SU-DHL-6 (cell line): ENCODE data around the gene ABR.

Source experiments
- H2AFZ ChIP-seq: fragments of 200-600 bp; sonication (generic); 2 replicates; pipeline ENCODE4 v1.6.1; 2014; ENCODE audit warnings: low read depth, mild to moderate bottlenecking, moderate library complexity, mixed read lengths, antibody characterized with exemption, low read length; ENCODE audit not compliant: severe bottlenecking
- H3F3A ChIP-seq: fragments of 200-600 bp; shearing (Covaris generic); 2 replicates; pipeline ENCODE4 v1.6.0; 2016; ENCODE audit warnings: antibody characterized with exemption, mild to moderate bottlenecking; ENCODE audit not compliant: insufficient read depth
- H3K27ac ChIP-seq: fragments of 200-600 bp; sonication (generic); 2 replicates; pipeline ENCODE4 v1.5.1; 2016; ENCODE audit warnings: low read depth, mild to moderate bottlenecking, low read length, moderate library complexity, mixed read lengths
- H3K27me3 ChIP-seq: fragments of 200-600 bp; sonication (generic), shearing (Covaris generic); 2 replicates; pipeline ENCODE4 v1.6.0; 2014; ENCODE audit warnings: mild to moderate bottlenecking, low read length
- H3K36me3 ChIP-seq: fragments of 200-600 bp; sonication (generic); 2 replicates; pipeline ENCODE4 v1.6.1; 2014; ENCODE audit warnings: mild to moderate bottlenecking, low read length, mixed read lengths
- H3K4me2 ChIP-seq: fragments of 300-600, 200-600 bp; shearing (Covaris generic), sonication (generic); 2 replicates; pipeline ENCODE4 v1.6.0; 2014; ENCODE audit warnings: low read length, low read depth, mild to moderate bottlenecking; ENCODE audit not compliant: poor library complexity, severe bottlenecking
- H3K4me3 ChIP-seq: fragments of 200-600 bp; sonication (generic); 2 replicates; pipeline ENCODE4 v1.5.1; 2014; ENCODE audit warnings: antibody characterized with exemption, low read length, mild to moderate bottlenecking, mixed read lengths; ENCODE audit not compliant: insufficient read depth, poor library complexity, severe bottlenecking
- H3K79me2 ChIP-seq: fragments of 200-600 bp; sonication (generic); 2 replicates; pipeline ENCODE4 v1.6.1; 2014; ENCODE audit warnings: mild to moderate bottlenecking, low read length, moderate library complexity; ENCODE audit not compliant: insufficient read depth
- H3K9ac ChIP-seq: fragments of 200-600 bp; sonication (generic); 2 replicates; pipeline ENCODE4 v1.7.0; 2014; ENCODE audit warnings: mild to moderate bottlenecking, low read length
- H3K9me2 ChIP-seq: fragments of 200-600 bp; sonication (generic); replicated peaks from 2 replicates; pipeline ENCODE4 v1.6.1; 2014; ENCODE audit warnings: low read length; ENCODE audit not compliant: insufficient read depth
- H3K9me3 ChIP-seq: fragments of 200-600 bp; sonication (generic); 2 replicates; pipeline ENCODE4 v1.6.1; 2014; ENCODE audit warnings: low read length, mixed read lengths; ENCODE audit not compliant: insufficient read depth
- H4K20me1 ChIP-seq: fragments of 200-600 bp; sonication (generic); 2 replicates; pipeline ENCODE4 v1.6.1; 2014; ENCODE audit warnings: low read depth, mild to moderate bottlenecking, antibody characterized with exemption, low read length, moderate library complexity, mixed read lengths
- CTCF ChIP-seq: fragments of 200-600 bp; sonication (generic); IDR thresholded peaks from one replicate; pipeline ENCODE4 v1.5.1; 2017; ENCODE audit warnings: antibody characterized with exemption, mild to moderate bottlenecking, low read length, moderate library complexity; ENCODE audit not compliant: insufficient read depth, poor library complexity, severe bottlenecking
- EZH2phosphoT487 ChIP-seq: fragments of 200-600 bp; sonication (generic), shearing (Covaris generic); conservative IDR thresholded peaks from 2 replicates; pipeline ENCODE4 v1.6.1; 2018; ENCODE audit warnings: mild to moderate bottlenecking, antibody characterized with exemption, low read length, moderate library complexity, mixed read lengths

The ABR gene

GRCh38 chr17:1158879-1159278 lies 20.9 kb downstream of the ABR start:
- H3K9ac ChIP-seq: no peak overlapping the region
- H2AFZ ChIP-seq: no peak overlapping the region
- TF ChIP-seq CTCF (no peak), EZH2phosphoT487 (no peak)
- H3K27me3 ChIP-seq: no peaks in the 10 kb centered on the region
- H3K79me2 ChIP-seq: peaks cover 59% of the 10 kb centered on the region
- H3F3A ChIP-seq: no peaks in the 10 kb centered on the region
- H4K20me1 ChIP-seq: peaks cover 7% of the 10 kb centered on the region; the same call in 1 of the 2 replicates
- no peaks in the 10 kb centered on the region for H3K9me2 ChIP-seq
- no peaks in the 10 kb centered on the region for H3K9me3 ChIP-seq
- H3K27ac ChIP-seq: no peak overlapping the region
- no peak overlapping the region for H3K4me2 ChIP-seq
- no peaks in the 10 kb centered on the region for H3K36me3 ChIP-seq
- no peak overlapping the region for H3K4me3 ChIP-seq

- H3K4me3 ChIP-seq: no peak overlapping the region
- no peaks in the 10 kb centered on the region for H3K36me3 ChIP-seq
- no peak overlapping the region for H3K27ac ChIP-seq
- H3K9me3 ChIP-seq: no peaks in the 10 kb centered on the region
- no peaks in the 10 kb centered on the region for H3F3A ChIP-seq
- H3K9ac ChIP-seq: no peak overlapping the region
- peaks cover 46% of the 10 kb centered on the region for H3K79me2 ChIP-seq
- no peaks in the 10 kb centered on the region for H3K27me3 ChIP-seq
- H3K4me2 ChIP-seq: no peak overlapping the region
- TF ChIP-seq EZH2phosphoT487: no peak
- no peak for TF ChIP-seq CTCF
- H4K20me1 ChIP-seq: 0 out of 2 replicates have a peak, but pooled peaks cover 3% of the 10 kb centered on the region
- no peak overlapping the region for H2AFZ ChIP-seq
- H3K9me2 ChIP-seq: no peaks in the 10 kb centered on the region
Observed at GRCh38 chr17:1156864-1157263, 22.9 kb downstream of the ABR start.

GRCh38 chr17:1154704-1155103 lies 25.1 kb downstream of the ABR start:
- Histone ChIP-seq H3K79me2 (peaks cover 47% of the 10 kb centered on the region), H3K9me3 (no peaks in the 10 kb centered on the region), H3K27ac (no peak overlapping the region), H3K36me3 (no peaks in the 10 kb centered on the region), H3K9ac (no peak overlapping the region), H3K4me3 (no peak overlapping the region), H2AFZ (no peak overlapping the region), H3K9me2 (no peaks in the 10 kb centered on the region), H3K4me2 (no peak overlapping the region), H3F3A (no peaks in the 10 kb centered on the region), H4K20me1 (no peaks in the 10 kb centered on the region), H3K27me3 (no peaks in the 10 kb centered on the region)
- TF ChIP-seq EZH2phosphoT487 (no peak), CTCF (no peak)
